GM18870 (cell line): ENCODE measurements around the gene PPP5C.
"Not testable (repeated sequence)": the region's sequence is repeated elsewhere in the genome, so short reads cannot be mapped to it uniquely, and the experiment has no call there.

Experiments
- ATAC-seq: cut with Tn5 transposase; IDR thresholded peaks from one replicate; pipeline ENCODE4 v1.9.1; 2021; ENCODE audit warnings: moderate library complexity; ENCODE audit not compliant: unreplicated experiment

Gene PPP5C, protein sequence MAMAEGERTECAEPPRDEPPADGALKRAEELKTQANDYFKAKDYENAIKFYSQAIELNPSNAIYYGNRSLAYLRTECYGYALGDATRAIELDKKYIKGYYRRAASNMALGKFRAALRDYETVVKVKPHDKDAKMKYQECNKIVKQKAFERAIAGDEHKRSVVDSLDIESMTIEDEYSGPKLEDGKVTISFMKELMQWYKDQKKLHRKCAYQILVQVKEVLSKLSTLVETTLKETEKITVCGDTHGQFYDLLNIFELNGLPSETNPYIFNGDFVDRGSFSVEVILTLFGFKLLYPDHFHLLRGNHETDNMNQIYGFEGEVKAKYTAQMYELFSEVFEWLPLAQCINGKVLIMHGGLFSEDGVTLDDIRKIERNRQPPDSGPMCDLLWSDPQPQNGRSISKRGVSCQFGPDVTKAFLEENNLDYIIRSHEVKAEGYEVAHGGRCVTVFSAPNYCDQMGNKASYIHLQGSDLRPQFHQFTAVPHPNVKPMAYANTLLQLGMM

DNA sequence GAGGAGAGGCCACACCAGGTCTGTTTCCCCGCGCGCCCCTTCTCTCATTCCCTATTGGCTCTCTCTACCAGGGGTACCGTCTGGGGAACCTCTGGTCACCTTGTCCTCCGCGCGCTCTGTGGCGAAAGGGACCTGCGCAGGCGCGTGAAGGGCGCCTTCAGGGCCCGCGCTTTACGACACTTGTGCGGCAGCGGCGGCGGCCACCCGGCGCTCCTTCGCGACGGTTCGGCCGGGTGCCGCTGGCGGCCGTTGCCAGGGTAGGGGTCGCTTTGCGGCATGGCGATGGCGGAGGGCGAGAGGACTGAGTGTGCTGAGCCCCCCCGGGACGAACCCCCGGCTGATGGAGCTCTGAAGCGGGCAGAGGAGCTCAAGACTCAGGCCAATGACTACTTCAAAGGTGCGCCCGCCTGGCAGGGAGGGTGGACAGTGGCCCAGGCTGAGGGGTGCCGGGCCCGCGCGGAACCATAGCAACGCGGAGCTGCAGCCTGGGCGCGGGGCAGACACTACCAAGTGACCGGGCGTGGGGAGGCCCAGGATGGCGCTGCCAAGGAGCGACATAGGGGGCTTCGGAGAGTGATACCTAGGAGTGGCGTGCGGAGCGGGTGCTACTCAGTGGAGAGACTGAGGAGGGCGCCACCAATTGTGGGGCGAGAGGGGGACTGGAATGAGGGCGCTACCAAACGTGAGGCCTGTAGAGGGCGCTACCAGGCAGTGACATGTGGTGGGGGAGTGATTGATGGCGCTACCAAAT is at the start of gene PPP5C:
PPP5C (plus strand) TSS at position 267 of the 751 bp plus-strand sequence; CDS start at position 277, 10 bp downstream.
- no peak for ATAC-seq

DNA sequence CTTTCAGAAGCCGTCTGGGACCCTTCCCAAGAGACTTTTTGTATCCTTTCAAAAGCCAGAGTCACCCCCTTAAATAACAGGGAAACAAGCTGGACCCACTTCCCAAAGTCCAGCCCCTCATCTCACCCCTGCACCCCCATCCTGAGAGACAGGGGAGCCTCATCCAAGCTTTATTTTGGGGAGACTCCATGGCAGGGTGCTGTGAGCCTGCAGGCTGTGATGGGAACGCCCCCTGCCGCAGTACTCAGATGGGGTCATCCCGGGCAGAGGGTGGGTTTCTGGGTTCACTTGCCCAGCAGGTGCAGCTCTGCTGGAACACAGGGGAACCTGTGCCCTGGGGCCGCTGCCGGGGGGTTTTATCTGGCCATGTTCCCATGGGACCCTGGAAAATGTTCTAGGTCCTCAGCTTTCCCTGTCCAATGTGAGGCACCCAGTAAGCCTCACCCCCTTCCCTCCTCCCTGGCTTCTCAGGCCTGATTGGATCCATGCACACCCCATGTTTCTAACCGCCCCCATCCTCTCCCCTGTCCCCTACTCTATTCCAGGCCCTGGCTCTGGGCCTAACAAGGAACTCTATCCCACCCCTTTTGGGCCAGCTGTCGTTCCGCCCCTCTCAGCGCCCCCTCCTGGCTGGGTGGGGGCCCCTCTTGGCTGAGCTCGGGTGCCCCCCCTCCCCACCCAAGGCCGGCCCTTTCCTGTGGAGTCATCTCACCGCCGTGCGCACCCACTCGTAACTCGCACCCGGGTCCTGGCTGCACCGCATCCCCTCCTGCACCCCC is 49.0 kb upstream of the PPP5C start:
- no peak for ATAC-seq

DNA sequence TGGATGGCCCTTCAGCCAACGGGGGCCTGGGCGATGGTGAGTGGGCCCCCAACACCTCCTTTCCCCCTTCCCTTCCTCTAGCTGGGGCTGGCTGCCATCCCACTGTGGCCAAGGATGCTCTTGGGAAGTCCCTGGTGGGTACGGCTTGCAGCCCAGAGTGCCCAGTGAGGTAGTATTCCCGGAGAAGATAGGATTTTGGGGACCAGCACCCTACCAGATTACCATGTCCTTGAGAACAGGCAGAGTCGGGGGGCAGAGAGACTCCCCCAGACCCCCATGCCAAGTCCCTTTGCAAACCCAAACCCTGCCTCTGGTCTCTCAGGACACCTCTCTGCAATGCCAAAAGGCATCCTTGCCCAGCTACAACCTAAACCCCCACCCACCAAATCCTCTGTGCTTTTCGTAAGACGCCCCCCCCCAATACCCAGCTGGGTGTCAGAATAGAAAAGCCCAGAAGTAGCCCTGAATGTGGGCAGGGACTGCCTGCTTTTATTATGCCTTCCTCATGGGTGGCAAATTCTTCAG is 48.3 kb upstream of the PPP5C start:
- ATAC-seq, result no peak

DNA sequence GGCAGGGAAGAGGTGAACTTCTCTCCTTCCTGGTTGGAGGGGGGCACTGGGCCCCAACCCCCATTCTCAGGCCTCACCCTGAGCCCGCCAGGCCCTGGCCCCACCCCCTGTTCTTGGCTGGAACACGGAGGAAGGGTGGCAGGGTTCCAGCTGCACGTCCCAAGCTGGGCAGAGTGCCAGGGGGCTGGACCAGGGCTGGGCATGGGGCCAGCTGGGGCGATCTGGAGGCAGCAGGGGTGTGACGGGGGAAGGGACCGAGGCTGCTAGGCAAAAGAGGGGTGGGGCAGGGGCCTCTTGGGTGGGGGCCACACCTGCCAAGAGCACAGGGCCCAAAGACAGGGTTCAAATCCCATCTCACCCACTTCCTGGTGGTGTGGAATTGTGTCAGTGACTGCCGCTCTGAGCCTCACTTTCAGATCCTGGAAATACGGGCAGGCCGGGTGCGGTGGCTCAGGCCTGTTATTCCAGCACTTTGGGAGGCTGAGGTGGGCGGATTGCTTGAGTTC is 47.8 kb upstream of the PPP5C start:
- ATAC-seq, result no peak

DNA sequence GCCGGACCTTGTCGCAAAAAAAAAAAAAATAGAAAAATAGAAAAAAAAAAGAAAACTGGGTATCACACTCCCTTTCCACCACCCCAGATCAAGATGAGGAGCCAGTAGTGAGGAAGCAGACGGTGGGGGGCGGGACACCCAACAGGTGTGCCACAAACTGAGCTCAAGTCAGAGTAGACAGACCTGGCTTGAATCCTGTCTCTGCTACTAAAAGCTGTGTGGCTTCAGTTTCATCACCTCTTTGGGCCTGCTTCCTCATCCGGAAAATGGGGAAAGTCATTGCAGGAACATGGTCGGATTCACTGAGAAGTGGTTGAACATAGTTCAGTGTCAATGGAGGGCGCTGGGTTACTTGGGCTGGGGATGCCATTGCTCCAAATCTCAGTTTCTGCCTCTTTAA is 47.2 kb upstream of the PPP5C start:
- ATAC-seq, result no peak

DNA sequence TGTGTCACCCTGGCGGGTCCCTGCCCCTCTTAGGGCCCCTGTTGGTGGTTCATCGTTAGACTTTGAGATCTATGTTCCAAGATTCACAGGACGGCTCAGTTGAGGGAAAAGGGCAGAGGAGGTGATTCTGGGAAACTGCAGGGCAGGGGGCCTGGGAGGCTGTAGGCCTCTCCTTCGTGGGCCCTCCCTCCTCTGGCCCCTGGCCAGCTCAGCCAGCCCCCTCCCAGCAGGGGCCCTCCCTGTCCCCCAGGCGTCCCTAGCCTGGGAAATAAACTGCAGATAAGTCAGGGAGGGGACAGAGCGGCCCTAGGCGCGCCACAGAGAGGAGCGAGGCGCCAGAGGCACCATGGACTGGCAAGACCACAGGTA is 43.6 kb upstream of the PPP5C start:
- no peak for ATAC-seq

DNA sequence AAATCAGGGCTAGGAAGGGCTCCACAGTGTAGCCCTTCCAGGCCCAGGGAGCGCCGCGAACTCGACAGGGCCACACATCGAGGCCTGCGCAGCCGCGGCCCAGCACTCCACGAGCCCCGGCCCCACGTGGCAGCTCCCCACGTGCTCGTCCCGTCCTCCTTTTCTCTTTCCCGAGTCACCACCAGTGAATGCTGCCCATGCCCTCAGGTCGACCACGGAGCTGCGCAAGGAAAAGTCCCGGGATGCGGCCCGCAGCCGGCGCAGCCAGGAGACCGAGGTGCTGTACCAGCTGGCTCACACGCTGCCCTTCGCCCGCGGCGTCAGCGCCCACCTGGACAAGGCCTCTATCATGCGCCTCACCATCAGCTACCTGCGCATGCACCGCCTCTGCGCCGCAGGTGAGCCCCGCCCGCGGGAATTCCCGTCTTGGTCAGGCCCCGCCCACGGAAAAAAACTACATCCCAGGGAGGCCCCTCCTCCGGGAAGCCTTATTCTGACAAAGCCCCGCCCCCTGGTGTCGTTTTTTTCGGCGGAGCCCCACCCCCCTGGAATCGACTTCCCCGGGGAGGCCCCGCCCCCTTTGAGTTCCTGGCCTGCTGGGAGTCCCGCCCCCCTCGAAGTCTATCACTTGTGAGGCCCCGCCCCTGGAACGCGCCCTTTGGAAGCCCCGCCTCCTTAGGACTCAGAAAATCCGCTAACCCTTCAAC is 43.0 kb upstream of the PPP5C start:
- ATAC-seq, result no peak

DNA sequence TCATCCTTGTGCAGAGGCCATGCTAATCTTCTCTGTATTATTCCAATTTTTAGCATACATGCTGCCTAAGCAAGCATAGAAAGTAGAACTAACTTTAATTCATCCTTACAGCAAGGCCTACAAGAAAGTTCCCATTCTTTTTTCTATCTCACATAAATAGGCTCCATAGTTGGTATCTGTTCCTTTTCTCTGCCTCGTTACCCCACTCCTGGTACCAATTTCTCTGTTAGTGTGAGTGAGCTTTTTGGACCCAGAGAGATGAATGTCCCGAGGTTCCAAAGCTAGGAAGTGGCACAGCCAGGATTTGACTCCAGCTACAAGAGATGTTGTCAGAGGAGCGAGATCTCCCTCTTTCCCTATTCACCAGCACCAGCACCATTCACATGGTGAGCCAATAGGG is 40.4 kb upstream of the PPP5C start:
- ATAC-seq, result no peak

DNA sequence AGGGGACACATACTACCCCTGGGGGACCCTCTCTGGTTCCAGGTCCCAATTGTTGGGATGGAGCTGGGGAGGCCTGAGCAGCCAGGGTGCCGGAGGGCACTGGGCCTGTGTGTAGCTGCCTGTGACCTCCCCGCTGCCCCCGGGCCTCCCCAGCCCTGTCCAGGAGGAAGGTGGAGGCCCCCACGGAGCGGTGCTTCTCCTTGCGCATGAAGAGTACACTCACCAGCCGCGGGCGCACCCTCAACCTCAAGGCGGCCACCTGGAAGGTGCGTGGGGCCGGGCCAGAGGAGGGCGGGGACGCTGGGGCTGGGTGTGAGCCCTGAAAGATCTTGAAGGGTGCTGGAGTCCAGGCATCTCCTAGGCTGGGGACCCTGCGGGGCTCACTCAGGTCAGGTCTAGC is 38.4 kb upstream of the PPP5C start:
- no peak for ATAC-seq

DNA sequence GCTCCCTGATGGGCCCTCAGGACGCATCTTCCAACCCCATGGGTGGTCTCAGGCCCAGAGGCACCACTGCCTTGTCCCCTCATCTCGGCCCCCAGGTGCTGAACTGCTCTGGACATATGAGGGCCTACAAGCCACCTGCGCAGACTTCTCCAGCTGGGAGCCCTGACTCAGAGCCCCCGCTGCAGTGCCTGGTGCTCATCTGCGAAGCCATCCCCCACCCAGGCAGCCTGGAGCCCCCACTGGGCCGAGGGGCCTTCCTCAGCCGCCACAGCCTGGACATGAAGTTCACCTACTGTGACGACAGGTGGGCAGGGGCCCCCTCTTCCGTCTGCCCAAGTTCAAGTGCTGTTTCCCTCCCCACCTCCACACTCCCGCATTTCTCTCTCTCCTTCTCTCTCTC is 37.8 kb upstream of the PPP5C start:
- no peak for ATAC-seq

DNA sequence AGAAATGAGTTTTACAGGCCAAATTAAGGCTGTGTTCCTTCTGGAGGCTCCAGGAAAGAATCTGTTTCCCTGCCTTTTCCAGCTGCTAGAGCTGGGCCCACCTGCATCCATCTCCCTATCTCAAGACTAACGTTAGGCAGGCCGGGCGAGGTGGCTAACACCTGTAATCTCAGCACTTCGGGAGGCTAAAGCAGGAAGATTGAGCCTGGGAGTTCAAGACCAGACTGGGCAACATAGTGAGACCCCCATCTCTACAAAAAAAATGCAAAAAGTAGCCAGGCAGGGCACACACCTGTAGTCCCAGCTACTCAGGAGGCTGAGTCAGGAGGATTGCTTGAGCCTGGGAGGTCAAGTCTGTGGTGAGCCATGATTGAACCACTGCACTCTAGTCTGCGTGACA is 35.4 kb upstream of the PPP5C start:
- no peak for ATAC-seq

DNA sequence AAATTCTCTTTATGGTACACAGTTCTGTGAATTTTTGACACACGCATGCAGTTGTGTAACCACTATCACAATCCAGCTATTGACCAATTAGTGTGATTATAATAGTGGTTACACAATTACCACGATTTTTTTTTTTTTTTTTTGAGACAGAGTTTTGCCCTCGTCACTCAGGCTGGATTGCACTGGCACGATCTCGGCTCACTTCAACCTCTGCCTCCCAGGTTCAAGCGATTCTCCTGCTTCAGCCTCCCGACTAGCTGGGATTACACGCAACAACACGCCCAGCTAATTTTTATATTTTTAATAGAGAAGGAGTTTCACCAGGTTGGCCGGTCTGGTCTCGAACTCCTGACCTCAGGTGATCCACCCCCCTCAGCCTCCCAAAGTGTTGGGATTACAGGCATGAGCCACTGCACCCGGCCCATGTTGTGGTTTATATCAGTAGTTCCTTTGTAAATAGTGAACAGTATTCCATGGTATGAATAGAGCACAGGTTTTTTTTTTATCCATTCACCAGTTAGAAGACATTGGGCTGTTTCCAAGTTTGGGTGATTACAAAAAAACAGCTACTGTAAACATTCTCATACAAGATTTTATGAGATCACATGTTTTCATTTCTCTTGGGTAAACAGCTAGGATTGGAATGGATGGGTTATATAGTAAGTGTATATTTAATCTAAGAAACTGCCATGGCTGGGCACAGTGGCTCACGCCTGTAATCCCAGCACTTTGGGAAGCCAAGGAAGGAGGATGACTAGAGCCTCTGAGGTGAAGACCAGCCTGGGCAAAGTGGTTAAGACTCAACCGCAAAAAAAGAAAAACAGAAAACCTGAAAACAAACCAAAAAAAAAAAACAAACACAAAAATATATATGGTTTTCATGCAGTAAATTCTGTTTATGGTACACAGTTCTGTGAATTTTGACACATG is 33.1 kb upstream of the PPP5C start:
- not testable (repeated sequence) for ATAC-seq

DNA sequence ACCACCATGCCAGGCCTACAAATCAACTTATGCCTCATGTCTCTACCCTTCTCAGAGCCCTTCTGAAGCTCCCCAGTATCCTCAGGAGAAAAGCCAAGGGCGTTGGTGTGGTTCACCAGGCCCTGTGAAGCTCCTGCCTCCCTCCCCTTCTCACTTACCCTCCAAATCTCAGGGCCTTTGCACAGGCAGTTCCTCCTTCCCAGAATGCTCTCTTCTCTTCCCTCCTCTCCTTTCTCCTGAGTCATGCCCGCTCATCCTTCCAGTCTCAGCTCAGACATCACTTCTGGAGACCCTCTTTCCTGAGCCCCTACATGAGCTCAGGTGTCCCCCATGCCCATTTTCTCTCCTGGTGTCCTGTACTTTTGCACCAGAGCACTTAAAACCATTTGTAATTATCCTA is 29.5 kb upstream of the PPP5C start:
- no peak for ATAC-seq

DNA sequence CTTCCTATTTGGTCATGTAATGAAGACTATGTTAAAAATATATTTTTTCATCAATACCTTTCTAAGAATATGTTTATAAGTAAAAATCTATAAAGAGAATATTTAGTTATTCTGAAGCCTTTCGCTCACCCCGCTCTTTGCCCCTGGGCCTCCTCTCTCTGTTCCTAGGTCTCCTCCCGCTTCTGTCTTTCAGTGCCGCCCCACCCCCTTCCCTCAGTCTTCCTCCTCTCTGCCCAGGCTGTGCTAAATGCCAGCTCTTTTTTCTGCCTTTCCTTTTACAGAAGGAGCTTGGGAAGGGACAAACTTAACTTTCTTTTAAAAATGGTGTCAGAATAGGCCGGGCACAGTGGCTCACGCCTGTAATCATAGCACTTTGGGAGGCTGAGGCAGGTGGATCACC is 27.3 kb upstream of the PPP5C start:
- no peak for ATAC-seq

DNA sequence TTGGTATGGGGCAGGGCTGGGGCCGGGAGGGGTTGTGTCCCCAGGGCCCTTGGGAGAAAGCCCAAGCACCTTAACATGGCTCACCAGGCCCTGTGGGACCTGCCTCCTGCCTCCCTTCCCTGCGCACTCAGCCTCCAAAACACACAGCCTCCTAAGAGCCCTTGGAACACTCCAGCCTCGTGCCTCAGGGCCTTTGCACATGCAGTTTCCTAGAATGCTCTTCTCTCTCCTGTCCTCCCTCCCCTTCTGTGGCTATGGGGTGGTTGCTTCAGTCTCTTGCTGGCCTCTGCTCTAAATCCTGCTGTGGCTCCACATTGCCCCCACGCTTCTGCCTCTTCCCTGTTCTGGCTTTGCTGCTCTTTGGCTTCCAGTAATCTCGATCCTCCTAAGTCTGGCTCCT is 26.3 kb upstream of the PPP5C start:
- no peak for ATAC-seq

DNA sequence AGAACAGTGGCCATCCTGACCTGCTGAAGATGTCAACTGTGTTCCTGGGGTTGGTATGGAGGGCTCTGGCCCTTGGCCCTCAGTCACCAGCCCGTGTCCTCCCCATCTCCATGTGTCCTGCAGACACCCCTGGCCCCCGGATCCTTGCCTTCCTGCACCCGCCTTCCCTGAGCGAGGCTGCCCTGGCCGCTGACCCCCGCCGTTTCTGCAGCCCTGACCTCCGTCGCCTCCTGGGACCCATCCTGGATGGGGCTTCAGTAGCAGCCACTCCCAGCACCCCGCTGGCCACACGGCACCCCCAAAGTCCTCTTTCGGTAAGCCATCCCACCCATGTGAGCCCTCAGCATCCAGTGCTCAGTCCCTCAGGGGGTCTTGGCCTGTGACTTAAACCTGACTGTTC is 25.2 kb upstream of the PPP5C start:
- no peak for ATAC-seq

DNA sequence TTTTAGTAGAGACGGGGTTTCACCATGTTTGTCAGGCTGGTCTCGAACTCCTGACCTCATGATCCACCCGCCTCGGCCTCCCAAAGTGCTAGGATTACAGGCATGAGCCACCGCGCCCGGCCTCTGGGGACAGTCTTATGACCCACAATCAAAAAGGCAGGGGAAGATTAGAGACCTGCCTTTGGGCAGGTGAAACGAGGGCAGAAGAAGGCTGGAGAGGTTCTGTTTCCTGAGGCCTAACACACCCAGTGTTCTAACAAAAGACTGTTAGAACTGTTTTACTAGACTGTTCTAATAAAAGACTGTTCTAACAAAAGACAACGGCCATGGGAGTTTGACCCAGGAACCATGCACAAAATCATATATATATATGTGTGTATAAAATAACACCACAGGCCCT is 23.7 kb upstream of the PPP5C start:
- not testable (repeated sequence) for ATAC-seq

DNA sequence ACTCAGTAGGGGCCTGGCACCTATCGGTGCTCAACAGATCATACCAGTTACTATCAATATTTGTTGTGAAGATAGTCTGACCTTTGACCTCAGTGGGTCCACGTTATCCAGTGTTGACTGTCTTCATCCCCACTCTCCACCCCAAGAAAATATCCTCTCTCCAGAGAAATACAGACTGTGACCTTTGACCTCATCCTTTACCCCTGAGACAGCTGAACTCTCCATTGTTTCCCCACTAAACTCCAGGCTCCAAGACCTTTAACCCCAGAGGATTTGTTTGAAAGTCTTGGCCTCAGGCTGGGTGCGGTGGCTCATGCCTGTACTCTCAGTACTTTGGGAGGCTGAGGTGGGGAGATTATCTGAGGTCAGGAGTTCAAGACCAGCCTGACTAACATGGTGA is 22.6 kb upstream of the PPP5C start:
- no peak for ATAC-seq

DNA sequence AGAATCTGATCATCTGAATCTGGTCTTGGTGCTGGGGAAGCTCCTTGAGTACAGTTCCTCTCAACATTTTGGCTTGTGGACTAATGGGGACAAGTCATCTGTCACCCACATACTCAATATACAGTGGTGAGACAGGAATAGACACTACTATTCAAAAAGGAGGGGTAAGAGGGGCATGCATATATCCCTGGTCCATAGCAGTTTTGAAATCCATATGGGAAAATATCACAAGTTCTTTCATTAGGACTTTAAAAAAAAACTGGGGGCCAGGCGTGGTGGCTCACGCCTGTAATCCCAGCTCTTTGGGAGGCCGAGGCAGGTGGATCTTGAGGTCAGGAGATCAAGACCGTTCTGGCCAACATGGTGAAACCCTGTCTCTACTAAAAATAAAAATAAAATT is 20.3 kb upstream of the PPP5C start:
- ATAC-seq, result no peak
